Mesenchymal stem cell (in vitro differentiated cells and primary cell): ENCODE data around the gene DIS3L2.

ENCODE experiments used
- DNase-seq: peaks from one replicate; pipeline ENCODE4 v3.0.0-alpha.2; 2013
- H2AFZ ChIP-seq: one replicate; pipeline ENCODE4 v1.6.1; 2013; ENCODE audit warnings: low read depth, mild to moderate bottlenecking, control low read depth, inconsistent platforms, low read length, moderate library complexity
- H2AK5ac ChIP-seq: 2 replicates; pipeline ENCODE4 v1.6.1; 2013; ENCODE audit warnings: low read length, moderate library complexity, mild to moderate bottlenecking, inconsistent platforms; ENCODE audit not compliant: severe bottlenecking
- H2BK120ac ChIP-seq: one replicate; pipeline ENCODE4 v1.6.1; 2013; ENCODE audit warnings: low read depth, mild to moderate bottlenecking, inconsistent platforms, low read length, moderate library complexity
- H2BK12ac ChIP-seq, 2 experiments: one replicate each; pipeline ENCODE4 v1.6.1; 2013; ENCODE audit warnings: inconsistent platforms in 2 of 2, low read length in 2 of 2, mild to moderate bottlenecking in 2 of 2, moderate library complexity in 2 of 2, control low read depth in 1 of 2
- H2BK15ac ChIP-seq: one replicate; pipeline ENCODE4 v1.6.1; 2013; ENCODE audit warnings: mild to moderate bottlenecking, low read depth, inconsistent platforms; ENCODE audit not compliant: poor library complexity, severe bottlenecking
- H2BK5ac ChIP-seq: 2 replicates; pipeline ENCODE4 v1.6.1; 2013; ENCODE audit warnings: low read depth, mild to moderate bottlenecking, low read length, control low read depth, inconsistent platforms; ENCODE audit not compliant: poor library complexity, severe bottlenecking
- H3K14ac ChIP-seq, 2 experiments: one replicate each; pipeline ENCODE4 v1.6.1; 2013; ENCODE audit warnings: inconsistent platforms in 2 of 2, low read length in 2 of 2, control low read depth in 1 of 2, mild to moderate bottlenecking in 1 of 2, moderate library complexity in 1 of 2
- H3K18ac ChIP-seq, 2 experiments: one replicate each; pipeline ENCODE4 v1.6.1; 2013; ENCODE audit warnings: inconsistent platforms in 2 of 2, low read length in 2 of 2, control low read depth in 1 of 2, low read depth in 1 of 2, mild to moderate bottlenecking in 1 of 2
- H3K23ac ChIP-seq, 2 experiments: one replicate each; pipeline ENCODE4 v1.6.1; 2013; ENCODE audit warnings: inconsistent platforms in 2 of 2, low read length in 2 of 2, mild to moderate bottlenecking in 2 of 2, moderate library complexity in 2 of 2, control low read depth in 1 of 2
- H3K27ac ChIP-seq: 2 replicates; pipeline ENCODE4 v1.5.1; 2013; ENCODE audit warnings: mild to moderate bottlenecking, moderate library complexity, low read length, control low read depth, inconsistent platforms; ENCODE audit not compliant: poor library complexity, severe bottlenecking
- H3K27me3 ChIP-seq, 2 experiments: 2 replicates each; pipeline versions ENCODE4 v1.6.1 to v1.7.0; 2013; ENCODE audit warnings: low read length in 2 of 2, mild to moderate bottlenecking in 2 of 2, moderate library complexity in 2 of 2, control low read depth in 1 of 2, inconsistent platforms in 1 of 2; ENCODE audit not compliant: control insufficient read depth in 1 of 2, insufficient read depth in 1 of 2
- H3K36me3 ChIP-seq, 2 experiments: 2 replicates each; pipeline versions ENCODE4 v1.6.1 to v1.7.0; 2013; ENCODE audit warnings: low read length in 2 of 2, control low read depth in 1 of 2, inconsistent platforms in 1 of 2, low read depth in 1 of 2, mild to moderate bottlenecking in 1 of 2; ENCODE audit not compliant: insufficient read depth in 2 of 2, control insufficient read depth in 1 of 2
- H3K4ac ChIP-seq, 2 experiments: one replicate each; pipeline ENCODE4 v1.6.1; 2013; ENCODE audit warnings: inconsistent platforms in 2 of 2, low read length in 2 of 2, mild to moderate bottlenecking in 2 of 2, moderate library complexity in 2 of 2, control low read depth in 1 of 2, low read depth in 1 of 2
- H3K4me1 ChIP-seq: 2 replicates; pipeline ENCODE4 v1.6.1; 2013; ENCODE audit warnings: low read depth, low read length, control low read depth; ENCODE audit not compliant: control insufficient read depth, insufficient read depth
- H3K4me2 ChIP-seq: 2 replicates; pipeline ENCODE4 v1.6.1; 2013; ENCODE audit warnings: low read length, mild to moderate bottlenecking, inconsistent platforms; ENCODE audit not compliant: poor library complexity, severe bottlenecking
- H3K4me3 ChIP-seq, 2 experiments: 2 replicates each; pipeline versions ENCODE4 v1.5.1 to v1.7.0; 2013; ENCODE audit warnings: low read length in 2 of 2, mild to moderate bottlenecking in 2 of 2, control low read depth in 1 of 2, low read depth in 1 of 2; ENCODE audit not compliant: insufficient read depth in 1 of 2
- H3K79me1 ChIP-seq: replicated peaks from 2 replicates; pipeline ENCODE4 v1.6.1; 2013; ENCODE audit warnings: mild to moderate bottlenecking, control low read depth, low read length, inconsistent platforms; ENCODE audit not compliant: poor library complexity, severe bottlenecking
- H3K9ac ChIP-seq: 2 replicates; pipeline ENCODE4 v1.7.0; 2013; ENCODE audit warnings: mild to moderate bottlenecking, low read length, moderate library complexity
- H3K9me3 ChIP-seq: 2 replicates; pipeline ENCODE4 v1.7.0; 2013; ENCODE audit warnings: mild to moderate bottlenecking, low read length; ENCODE audit not compliant: control insufficient read depth
- H4K8ac ChIP-seq: one replicate; pipeline ENCODE4 v1.6.1; 2013; ENCODE audit warnings: inconsistent platforms, mild to moderate bottlenecking, low read length, moderate library complexity
- H4K91ac ChIP-seq: one replicate; pipeline ENCODE4 v1.6.1; 2013; ENCODE audit warnings: mild to moderate bottlenecking, low read length, inconsistent platforms
- WGBS: methylation state at CpG from one replicate; pipeline ENCODE4 v1.1.7; 2013; ENCODE audit warnings: mixed read lengths; 5-methylcytosine and 5-hydroxymethylcytosine counted together

Gene DIS3L2

DNA sequence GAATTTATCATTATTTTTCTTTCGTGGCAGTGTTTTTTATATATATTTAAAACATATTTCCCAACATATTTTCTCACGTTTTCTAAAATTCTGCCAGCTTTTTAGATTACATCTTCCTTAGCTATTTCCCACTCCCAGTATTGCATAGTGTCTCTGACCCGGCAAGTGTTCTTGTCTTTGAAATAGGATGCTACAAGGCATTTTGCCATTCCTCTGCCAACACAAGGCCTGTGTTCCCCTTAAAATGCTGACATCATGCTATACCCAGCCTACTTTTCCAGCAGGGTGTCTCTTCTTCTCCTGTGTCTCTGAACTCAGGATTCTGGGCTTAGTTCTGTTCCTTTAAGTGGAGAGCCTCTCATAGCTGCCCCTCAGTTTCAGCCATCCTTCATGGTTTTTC, 115.2 kb downstream of the DIS3L2 start:
- Histone ChIP-seq H3K4ac (no peak overlapping the region), H3K4me3 (no peak overlapping the region), H3K4me1 (peaks cover 6% of the 10 kb centered on the region), H3K14ac (no peak overlapping the region), H2BK5ac (no peak overlapping the region), H2AK5ac (no peak overlapping the region), H2BK120ac (no peak overlapping the region), H3K9me3 (no peaks in the 10 kb centered on the region), H4K8ac (no peak overlapping the region), H2AFZ (no peak overlapping the region), H3K36me3 (no peaks in the 10 kb centered on the region), H3K23ac (no peak overlapping the region), H3K4me2 (no peak overlapping the region), H3K9ac (no peak overlapping the region), H2BK12ac (no peak overlapping the region), H3K18ac (no peak overlapping the region), H4K91ac (no peak overlapping the region), H3K27ac (no peak overlapping the region), H2BK15ac (no peak overlapping the region), H3K79me1 (peaks cover 29% of the 10 kb centered on the region), H3K27me3 (no peaks in the 10 kb centered on the region)
- WGBS, result 98% methylated on average over 3 of the region's 3 CpGs
- no peak for DNase-seq

DNA sequence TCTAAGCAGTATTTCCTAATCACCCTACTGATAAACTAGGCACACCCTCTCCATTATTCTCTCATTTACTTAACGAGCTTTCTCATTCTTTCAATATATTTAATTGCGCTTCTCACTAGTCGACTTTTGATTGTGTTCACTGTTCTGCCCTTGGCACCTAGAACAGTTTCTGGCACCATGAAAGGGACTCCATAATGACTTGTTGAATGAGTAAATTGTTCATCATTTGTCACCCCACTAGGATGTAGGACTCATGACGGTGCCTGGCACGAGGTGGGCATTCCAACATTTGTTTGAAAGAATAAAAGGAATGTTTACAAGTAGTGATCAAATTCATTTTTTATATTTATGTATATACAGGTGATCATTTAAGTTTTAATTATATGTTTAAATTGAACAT, 123.7 kb downstream of the DIS3L2 start:
- H2BK5ac ChIP-seq, result no peak overlapping the region
- H3K27me3 ChIP-seq, result no peaks in the 10 kb centered on the region
- WGBS, result 98% methylated on average over 3 of the region's 5 CpGs
- H3K4me2 ChIP-seq, result no peak overlapping the region
- H3K9ac ChIP-seq, result no peak overlapping the region
- no peak overlapping the region for H3K4me3 ChIP-seq
- no peak overlapping the region for H2BK15ac ChIP-seq
- H3K79me1 ChIP-seq, result peaks cover 20% of the 10 kb centered on the region
- no peak overlapping the region for H3K27ac ChIP-seq
- no peak overlapping the region for H3K14ac ChIP-seq
- H2BK120ac ChIP-seq, result no peak overlapping the region
- H3K18ac ChIP-seq, result no peak overlapping the region
- no peak overlapping the region for H2AK5ac ChIP-seq
- H3K36me3 ChIP-seq, result peaks cover 5 to 9% of the 10 kb centered on the region in 2 experiments
- H4K8ac ChIP-seq, result no peak overlapping the region
- no peak overlapping the region for H3K4ac ChIP-seq
- H3K4me1 ChIP-seq, result peaks cover 2% of the 10 kb centered on the region
- no peak for DNase-seq
- peaks cover 3% of the 10 kb centered on the region for H3K9me3 ChIP-seq
- no peak overlapping the region for H2BK12ac ChIP-seq
- no peak overlapping the region for H3K23ac ChIP-seq
- H4K91ac ChIP-seq, result no peak overlapping the region
- no peak overlapping the region for H2AFZ ChIP-seq

DNA sequence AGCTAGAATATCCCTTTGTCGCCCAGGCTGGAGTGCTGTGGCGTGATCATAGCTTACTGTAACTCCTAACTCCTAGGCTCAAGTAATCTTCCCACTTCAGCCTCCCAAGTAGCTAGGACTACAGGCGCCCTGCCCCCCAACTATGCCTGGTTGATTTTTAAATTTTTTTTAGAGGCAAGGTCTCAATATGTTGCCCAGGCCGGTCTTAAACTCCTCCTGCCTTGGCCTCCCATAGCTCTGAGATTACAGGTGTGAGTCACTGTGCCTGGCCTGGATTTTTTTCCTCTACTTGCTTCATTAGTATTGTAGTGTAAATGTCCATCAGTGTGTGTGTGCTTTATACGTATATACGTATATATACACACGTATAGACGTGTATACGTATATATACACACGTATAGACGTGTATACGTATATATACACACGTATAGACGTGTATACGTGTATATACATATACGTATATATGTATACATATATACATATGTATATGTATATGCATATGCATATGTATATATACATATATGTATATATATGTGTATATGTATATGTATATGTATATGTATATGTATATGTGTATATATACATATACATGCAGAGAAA, 124.4 kb downstream of the DIS3L2 start:
- Histone ChIP-seq H3K79me1 (peaks cover 22% of the 10 kb centered on the region), H4K8ac (no peak overlapping the region), H2AFZ (no peak overlapping the region), H3K4me1 (peaks cover 2% of the 10 kb centered on the region), H3K14ac (no peak overlapping the region), H2BK15ac (no peak overlapping the region), H2AK5ac (no peak overlapping the region), H3K9me3 (peaks cover 3% of the 10 kb centered on the region), H3K18ac (no peak overlapping the region), H3K9ac (no peak overlapping the region), H3K36me3 (peaks cover 5 to 9% of the 10 kb centered on the region in 2 experiments), H3K4me2 (no peak overlapping the region), H4K91ac (no peak overlapping the region), H2BK5ac (no peak overlapping the region), H3K4me3 (no peak overlapping the region), H3K23ac (no peak overlapping the region), H2BK12ac (no peak overlapping the region), H3K4ac (no peak overlapping the region), H3K27me3 (no peaks in the 10 kb centered on the region), H3K27ac (no peak overlapping the region), H2BK120ac (no peak overlapping the region)
- WGBS, result 97% methylated on average over 12 of the region's 16 CpGs
- DNase-seq, result no peak

DNA sequence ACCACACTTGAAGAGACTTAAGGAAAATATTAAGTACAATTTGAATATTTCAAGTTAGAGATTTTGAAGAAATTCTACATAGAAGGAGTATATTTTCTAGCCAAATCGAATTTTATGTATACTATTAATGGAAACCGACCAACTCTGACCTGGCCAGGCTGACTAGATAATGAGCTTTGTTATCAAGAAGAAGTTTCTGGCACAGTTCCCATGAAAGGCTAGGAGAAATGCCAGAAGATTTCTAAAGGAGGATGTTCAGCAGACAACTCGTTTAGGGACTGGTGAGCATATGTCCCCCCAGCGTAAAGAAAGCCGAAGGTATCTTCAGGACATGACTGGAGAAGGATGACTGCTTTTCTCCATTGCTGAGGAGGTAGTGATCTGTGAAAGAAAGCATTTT, 127.3 kb downstream of the DIS3L2 start:
- no peaks in the 10 kb centered on the region for H3K27me3 ChIP-seq
- no peak overlapping the region for H3K18ac ChIP-seq
- H3K79me1 ChIP-seq, result peaks cover 16% of the 10 kb centered on the region
- no peak overlapping the region for H3K23ac ChIP-seq
- no peak overlapping the region for H4K91ac ChIP-seq
- no peak overlapping the region for H2BK5ac ChIP-seq
- DNase-seq, result no peak
- no peak overlapping the region for H4K8ac ChIP-seq
- H2AK5ac ChIP-seq, result no peak overlapping the region
- H3K4me2 ChIP-seq, result no peak overlapping the region
- H2BK15ac ChIP-seq, result no peak overlapping the region
- H3K4ac ChIP-seq, result no peak overlapping the region
- H3K9me3 ChIP-seq, result peaks cover under 1% of the 10 kb centered on the region
- H3K36me3 ChIP-seq, result peaks cover 5 to 9% of the 10 kb centered on the region in 2 experiments
- H3K14ac ChIP-seq, result no peak overlapping the region
- WGBS, result 92% methylated on average over 5 of the region's 5 CpGs
- H2AFZ ChIP-seq, result no peak overlapping the region
- no peak overlapping the region for H3K27ac ChIP-seq
- no peak overlapping the region for H3K9ac ChIP-seq
- H3K4me3 ChIP-seq, result no peak overlapping the region
- no peak overlapping the region for H2BK12ac ChIP-seq
- peaks cover 2% of the 10 kb centered on the region for H3K4me1 ChIP-seq
- H2BK120ac ChIP-seq, result no peak overlapping the region
